ENCODE measurements around the gene C2orf81. TPM values are rescaled to one million over a fixed set of nuclear protein-coding genes. Genes with fewer than 3 reads are reported as not detected.

Gene C2orf81
- polyA plus RNA-seq, 1 of the 3 experiments (the other 2 are of a cell fraction), result 2.5 TPM

DNA sequence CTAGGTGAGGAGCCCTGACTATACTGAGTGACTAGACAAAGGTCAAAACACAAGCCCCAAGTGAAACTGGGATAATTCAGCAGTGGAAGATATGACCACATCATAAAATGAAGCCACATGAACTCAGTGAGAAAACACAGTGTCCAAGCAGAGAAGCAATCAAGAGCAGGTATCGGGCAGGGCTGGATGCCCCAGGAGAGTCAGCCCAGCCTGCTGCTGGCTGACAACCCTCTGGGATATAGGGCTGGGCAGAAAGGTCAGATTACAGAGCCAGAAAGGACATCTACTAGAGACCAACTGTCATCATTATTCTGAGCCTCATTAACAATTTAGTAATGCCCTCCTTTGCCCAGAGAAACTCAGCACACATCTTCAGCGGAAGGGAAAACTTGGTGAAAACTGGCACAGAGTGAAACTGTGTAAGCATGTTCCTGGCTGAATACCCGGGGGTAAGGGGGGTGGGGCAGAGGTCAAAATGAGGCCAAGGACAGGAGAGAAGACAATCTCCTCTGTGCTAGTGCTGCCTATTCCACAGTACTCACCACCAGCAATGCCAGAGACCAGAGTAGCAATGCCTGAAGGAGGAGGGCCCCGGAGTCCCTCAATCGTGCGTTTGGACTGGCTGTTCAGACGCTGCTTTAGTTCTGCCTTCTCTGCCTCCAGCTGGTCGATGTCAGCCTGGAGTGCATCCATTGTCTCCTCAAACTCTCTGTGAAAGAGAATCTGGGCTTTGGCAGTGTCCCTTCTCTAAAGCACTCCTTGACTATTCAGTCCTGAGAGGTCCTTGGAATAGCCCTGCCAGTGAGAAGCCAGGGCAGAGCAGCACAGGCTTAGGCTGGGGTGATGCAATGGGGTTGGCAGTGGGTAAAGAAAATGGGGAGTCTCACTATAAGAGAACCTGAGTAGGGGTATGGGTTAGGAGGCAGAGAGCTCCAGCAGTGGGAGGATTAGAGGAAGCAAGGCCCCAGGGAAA lies 56.6 kb downstream of the C2orf81 start (continued):
- TF ChIP-seq, protein P1, sequence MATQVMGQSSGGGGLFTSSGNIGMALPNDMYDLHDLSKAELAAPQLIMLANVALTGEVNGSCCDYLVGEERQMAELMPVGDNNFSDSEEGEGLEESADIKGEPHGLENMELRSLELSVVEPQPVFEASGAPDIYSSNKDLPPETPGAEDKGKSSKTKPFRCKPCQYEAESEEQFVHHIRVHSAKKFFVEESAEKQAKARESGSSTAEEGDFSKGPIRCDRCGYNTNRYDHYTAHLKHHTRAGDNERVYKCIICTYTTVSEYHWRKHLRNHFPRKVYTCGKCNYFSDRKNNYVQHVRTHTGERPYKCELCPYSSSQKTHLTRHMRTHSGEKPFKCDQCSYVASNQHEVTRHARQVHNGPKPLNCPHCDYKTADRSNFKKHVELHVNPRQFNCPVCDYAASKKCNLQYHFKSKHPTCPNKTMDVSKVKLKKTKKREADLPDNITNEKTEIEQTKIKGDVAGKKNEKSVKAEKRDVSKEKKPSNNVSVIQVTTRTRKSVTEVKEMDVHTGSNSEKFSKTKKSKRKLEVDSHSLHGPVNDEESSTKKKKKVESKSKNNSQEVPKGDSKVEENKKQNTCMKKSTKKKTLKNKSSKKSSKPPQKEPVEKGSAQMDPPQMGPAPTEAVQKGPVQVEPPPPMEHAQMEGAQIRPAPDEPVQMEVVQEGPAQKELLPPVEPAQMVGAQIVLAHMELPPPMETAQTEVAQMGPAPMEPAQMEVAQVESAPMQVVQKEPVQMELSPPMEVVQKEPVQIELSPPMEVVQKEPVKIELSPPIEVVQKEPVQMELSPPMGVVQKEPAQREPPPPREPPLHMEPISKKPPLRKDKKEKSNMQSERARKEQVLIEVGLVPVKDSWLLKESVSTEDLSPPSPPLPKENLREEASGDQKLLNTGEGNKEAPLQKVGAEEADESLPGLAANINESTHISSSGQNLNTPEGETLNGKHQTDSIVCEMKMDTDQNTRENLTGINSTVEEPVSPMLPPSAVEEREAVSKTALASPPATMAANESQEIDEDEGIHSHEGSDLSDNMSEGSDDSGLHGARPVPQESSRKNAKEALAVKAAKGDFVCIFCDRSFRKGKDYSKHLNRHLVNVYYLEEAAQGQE (IDR thresholded peaks at IDR 0.05; ENCODE audit: low read depth, low read length), result no peak
- TF ChIP-seq YY1 (IDR thresholded peaks at IDR 0.05; ENCODE audit: low read depth), result no peak

Other genes starting within 250 kb of the C2orf81 start
- gene MOB1A, start 242.7 kb downstream of the C2orf81 start, polyA plus RNA-seq (2012; rRNA removed), result 15.3 and 19.7 TPM in 2 replicates
- gene MTHFD2, start 223.0 kb downstream of the C2orf81 start, polyA plus RNA-seq (2012; rRNA removed), result 68.6 and 82.6 TPM in 2 replicates
- 0.25 and 1.1 TPM in 2 replicates for gene SLC4A5, start 78.2 kb downstream of the C2orf81 start, polyA plus RNA-seq (2012; rRNA removed)
- gene DCTN1, start 41.3 kb downstream of the C2orf81 start, polyA plus RNA-seq (2012; rRNA removed), result 88.9 and 91.1 TPM in 2 replicates
- 50.7 and 61.6 TPM in 2 replicates for gene WDR54, start 111 bp upstream of the C2orf81 start, polyA plus RNA-seq (2012; rRNA removed)
- gene RTKN, start 20.3 kb upstream of the C2orf81 start, polyA plus RNA-seq (2012; rRNA removed), result 22.6 and 23.4 TPM in 2 replicates
- 41.7 and 48.4 TPM in 2 replicates for gene INO80B, start 33.5 kb upstream of the C2orf81 start, polyA plus RNA-seq (2012; rRNA removed)
- 184 and 193 TPM in 2 replicates for gene WBP1, start 36.8 kb upstream of the C2orf81 start, polyA plus RNA-seq (2012; rRNA removed)
- 69.3 and 69.4 TPM in 2 replicates for gene MOGS, start 43.8 kb upstream of the C2orf81 start, polyA plus RNA-seq (2012; rRNA removed)
- 60.6 and 95.0 TPM in 2 replicates for gene MRPL53, start 51.1 kb upstream of the C2orf81 start, polyA plus RNA-seq (2012; rRNA removed)
- 8.7 and 13.1 TPM in 2 replicates for gene CCDC142, start 61.4 kb upstream of the C2orf81 start, polyA plus RNA-seq (2012; rRNA removed)
- gene TTC31, start 61.5 kb upstream of the C2orf81 start, polyA plus RNA-seq (2012; rRNA removed), result 27.9 and 38.0 TPM in 2 replicates
- gene LBX2, start 78.0 kb upstream of the C2orf81 start, polyA plus RNA-seq (2012; rRNA removed), result 0.03 TPM in 1 of 2 replicates, not detected in the other
- 44.9 and 46.4 TPM in 2 replicates for gene PCGF1, start 86.1 kb upstream of the C2orf81 start, polyA plus RNA-seq (2012; rRNA removed)
- gene TLX2, start 92.8 kb upstream of the C2orf81 start, polyA plus RNA-seq (2012; rRNA removed), result 24.5 and 25.6 TPM in 2 replicates
- gene DQX1, start 104.6 kb upstream of the C2orf81 start, polyA plus RNA-seq (2012; rRNA removed), result 1.6 and 1.8 TPM in 2 replicates
- gene AUP1, start 108.1 kb upstream of the C2orf81 start, polyA plus RNA-seq (2012; rRNA removed), result 118 and 151 TPM in 2 replicates
- 55.7 and 60.4 TPM in 2 replicates for gene HTRA2, start 108.3 kb upstream of the C2orf81 start, polyA plus RNA-seq (2012; rRNA removed)
- gene LOXL3, start 132.3 kb upstream of the C2orf81 start, polyA plus RNA-seq (2012; rRNA removed), result 47.9 and 59.3 TPM in 2 replicates
- gene DOK1, start 133.1 kb upstream of the C2orf81 start, polyA plus RNA-seq (2012; rRNA removed), result 25.3 and 28.1 TPM in 2 replicates
- gene M1AP, start 226.7 kb upstream of the C2orf81 start, polyA plus RNA-seq (2012; rRNA removed), result 0.02 and 0.03 TPM in 2 replicates
- gene SEMA4F, start 232.6 kb upstream of the C2orf81 start, polyA plus RNA-seq (2012; rRNA removed), result 17.3 and 19.1 TPM in 2 replicates